Stimulated activated CD4-positive, alpha-beta T cell treated with anti-CD3 and anti-CD28 coated beads, TNF-alpha, amount 100 ng/mL, for 1 hour (primary cell): ENCODE measurements around the gene AKT1.
"Not testable (repeated sequence)": the region's sequence is repeated elsewhere in the genome, so short reads cannot be mapped to it uniquely, and the experiment has no call there.

Experiments
- DNase-seq, 3 donors: peaks; one replicate each; pipeline ENCODE4 v3.0.0-alpha.2; 2020; ENCODE audit warnings: low read depth in 3 of 3, low spot score in 1 of 3

AKT1 gene

DNA sequence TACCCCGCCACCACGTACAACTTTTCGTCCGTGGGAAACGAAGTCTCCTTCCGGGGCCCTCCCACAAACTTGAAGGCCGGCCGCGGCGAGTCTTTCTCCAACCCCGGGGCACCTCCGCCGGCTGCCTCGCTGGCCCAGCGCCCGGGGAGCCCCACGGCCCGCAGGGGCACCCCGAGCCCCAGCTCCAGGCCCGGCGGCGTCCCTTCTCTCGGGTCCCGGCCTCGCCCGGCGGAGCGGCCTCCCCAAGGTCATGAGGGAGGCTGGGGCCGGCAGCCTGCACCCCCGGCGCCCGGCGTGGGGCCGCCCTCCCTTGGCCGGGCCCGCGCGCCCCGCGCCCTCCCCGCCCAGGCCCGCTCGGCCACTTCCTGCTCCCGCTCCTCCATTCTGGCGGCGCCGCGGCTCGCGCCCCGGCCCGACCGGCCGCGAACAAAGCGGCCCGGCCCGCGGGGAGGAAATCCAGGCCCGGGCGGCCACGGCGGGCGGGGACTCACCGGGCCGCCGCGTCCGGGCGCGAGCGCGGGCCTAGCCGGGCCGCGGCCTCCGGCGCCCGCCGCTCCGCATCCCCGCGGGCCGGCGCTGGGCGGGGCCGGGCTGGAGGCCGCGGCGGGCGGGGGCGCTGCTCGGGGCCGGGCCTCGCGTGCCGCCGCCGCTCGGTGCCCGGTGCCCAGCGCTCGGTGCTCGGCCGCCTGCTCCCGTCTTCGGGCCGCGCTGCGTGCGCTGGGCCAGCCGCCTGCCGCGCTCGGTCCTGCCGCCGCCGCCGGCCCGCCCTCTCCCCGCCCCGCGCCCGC lies at the start of gene AKT1:
TSS of gene AKT1 (minus strand) at position 756 of the 788 bp plus-strand sequence. CDS start 3,105 bp downstream, outside the sequence.
- no peak for DNase-seq

DNA sequence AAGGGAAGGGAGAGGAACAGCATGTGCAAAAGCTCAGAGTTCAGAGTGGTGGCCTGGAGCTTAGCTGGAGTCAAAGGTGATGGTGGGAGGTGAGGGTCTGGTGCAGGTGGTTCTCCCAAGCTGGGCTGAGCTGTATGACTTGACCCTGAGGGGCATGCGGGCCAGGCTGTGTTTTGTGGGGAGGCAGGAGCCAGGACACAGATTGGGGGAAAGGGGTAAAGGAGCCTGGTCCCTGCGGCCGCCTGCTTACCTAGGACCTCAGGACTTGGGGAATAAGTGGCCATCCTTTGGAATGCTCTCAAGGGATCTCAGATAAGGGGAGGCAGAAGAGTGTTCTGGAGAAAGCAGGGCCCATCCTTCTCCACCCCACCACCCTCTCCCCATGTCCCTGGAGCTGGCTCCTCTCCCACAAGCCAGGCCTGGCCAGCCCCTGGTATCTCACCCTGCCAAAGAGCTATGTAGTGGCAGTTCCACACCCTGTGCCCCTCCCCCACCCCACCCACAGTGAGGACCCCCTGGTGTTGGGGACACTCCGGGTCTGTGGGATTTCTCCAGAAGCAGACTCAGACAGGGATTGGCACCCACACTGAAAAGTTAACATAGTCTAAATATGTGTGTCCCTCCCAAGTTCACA lies 49.6 kb upstream of the AKT1 start:
- no peak for DNase-seq

- DNase-seq: no peak
Observed at GRCh38 chr14:104844306-104845032, 48.9 kb upstream of the AKT1 start.

DNA sequence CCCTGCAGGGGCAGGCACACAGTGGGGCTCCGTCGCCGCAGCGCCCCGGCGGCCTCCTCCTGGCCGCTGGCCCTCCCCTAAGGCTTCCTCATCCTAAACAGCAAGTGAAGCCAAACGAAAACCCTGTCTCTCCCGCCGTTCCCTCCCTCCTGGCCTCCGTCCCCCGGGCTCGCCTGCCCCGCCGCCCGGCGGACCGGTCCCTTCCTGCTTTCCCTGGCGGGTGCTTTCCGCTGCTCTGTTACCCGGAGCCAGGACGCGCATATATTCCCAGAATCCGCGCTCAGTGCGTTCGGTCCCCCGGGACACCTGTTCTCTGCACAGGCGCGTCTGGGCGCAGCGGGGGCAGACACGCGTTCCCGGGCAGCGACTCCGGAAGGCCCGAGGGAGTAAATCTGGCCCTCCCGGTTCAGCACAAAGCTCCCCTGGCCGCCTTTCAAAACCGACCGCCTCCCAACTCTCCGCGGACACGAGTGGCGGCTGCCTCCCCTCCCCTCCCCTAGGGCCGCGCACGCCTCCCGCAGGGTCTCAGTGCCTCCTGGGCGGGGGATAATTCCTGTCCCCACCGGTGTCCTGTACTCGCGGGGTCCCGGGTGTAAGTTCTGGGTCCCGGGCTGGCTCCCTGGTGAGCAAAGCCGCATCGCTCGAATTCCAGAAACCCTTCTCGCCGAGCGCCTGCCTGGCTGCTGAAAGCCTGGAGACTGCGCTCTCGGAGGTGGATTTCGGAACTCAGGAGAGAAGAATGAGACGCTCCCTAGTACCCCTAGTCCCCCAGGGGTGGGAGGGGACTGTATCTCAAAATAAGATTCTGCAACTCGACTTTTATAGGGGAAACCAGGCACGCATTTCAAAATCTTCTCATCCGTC lies 48.1 kb upstream of the AKT1 start:
- no peak for DNase-seq

DNA sequence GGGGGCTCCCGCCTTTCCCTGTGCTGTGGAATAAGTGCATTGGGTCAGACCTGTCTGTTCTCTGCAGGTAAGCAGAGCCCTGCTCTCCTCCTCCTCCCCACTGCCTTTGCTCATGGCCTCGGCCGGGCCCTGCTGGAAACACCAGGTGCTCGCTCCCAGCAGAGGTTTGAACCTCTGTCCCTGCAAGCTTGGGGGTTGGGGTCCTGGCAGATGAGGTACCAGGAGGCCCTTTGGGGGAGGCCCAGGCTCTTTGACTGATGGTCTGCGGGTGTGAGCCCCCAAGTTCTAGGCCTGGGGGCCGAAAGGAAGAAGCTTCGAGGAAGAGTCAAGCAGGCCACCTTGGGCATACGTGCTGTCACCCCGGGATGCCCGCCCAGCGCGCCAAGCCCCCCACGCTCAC lies 47.5 kb upstream of the AKT1 start:
- no peak for DNase-seq

DNA sequence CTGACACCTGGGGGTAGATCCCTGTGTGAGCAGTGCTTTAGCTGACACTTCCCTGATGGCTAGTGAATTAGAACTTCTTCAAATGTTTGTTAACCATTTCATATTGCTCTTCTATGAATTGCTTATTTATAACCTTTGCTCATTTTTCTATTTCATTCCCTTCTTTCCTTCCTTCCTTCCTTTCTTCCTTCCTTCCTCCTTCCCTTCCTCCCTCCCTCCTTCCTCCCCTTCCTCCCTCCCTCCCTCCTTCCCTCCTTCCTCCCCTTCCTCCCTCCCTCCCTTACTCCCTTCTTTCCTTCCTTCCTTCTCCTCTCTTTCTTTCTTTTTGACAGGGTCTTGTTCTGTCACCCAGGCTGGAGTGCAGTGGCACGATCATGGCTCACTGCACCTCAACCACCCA lies 46.2 kb upstream of the AKT1 start:
- no peak for DNase-seq

DNA sequence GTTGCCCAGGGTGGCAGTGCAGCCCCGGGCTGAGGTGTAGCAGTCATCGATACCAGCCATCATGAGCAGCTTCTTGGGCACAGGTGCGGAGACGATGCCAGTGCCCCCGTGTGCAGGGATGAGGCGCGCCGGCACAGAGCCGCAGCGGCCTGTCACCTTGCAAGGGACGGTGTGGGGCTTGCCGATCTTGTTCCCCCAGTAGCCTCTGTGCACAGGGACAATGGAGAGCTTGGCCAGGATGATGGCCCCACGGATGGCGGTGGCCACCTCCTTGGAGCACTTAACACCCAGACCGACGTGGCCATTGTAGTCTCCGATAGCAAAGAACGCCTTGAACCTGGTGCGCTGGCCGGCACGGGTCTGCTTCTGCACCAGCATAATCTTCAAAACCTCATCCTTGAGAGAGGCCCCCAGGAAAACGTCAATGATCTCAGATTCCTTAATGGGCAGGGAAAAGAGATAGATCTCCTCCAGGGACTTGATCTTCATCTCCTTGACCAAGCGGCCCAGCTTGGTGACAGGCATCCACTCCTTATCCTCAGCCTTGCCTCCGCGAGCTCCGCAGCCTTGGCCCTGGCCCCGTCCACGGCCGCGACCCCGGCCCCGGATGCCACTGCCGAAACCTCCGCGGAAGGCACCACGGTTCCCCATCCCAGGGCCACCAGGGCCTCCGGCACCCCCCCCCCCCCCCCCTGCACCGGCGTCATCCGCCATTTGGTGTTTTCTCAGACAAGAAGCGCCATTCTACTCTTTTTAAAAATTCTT lies 40.8 kb upstream of the AKT1 start:
- DNase-seq: not testable (repeated sequence)

DNA sequence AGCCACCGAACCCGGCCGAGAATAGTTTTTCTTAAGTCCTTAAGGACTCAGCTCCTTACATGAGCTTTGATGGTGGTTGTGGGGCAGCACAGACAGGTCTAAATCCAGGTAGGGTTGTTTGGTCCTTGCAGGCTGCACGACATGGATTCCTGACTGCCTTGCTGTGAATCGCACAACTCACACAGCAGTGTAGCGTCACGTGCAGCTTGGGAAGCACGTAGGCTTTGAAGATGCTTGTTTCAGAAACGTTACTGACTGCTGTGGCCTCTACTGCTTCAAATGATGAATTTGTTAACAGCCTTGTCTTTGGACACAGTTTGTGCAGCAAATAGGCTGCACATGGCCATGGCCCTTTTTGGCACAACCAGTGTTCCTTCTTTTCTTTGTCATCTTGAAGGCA lies 35.2 kb upstream of the AKT1 start:
- DNase-seq: no peak

GRCh38 chr14:104827177-104828055 lies 31.9 kb upstream of the AKT1 start:
- peak in 2 of 3 donors; percentile 18 to 35 for DNase-seq

DNA sequence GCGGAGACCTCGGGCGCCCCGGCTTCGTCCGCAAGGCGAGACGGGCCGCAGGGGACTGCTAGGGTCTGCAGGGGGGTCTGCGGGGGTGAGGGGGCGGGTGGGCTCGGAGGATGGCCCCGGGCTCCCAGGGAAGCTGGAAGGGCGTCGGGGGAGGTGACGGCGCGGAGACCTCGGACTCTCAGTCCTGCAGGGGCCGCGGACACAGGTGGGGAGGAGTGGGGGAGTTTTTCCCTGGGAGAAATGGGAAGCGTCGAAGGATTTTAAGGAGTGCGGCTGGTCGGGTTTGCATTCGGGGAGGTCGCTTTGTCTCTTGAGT lies 31.3 kb upstream of the AKT1 start:
- DNase-seq: no peak

DNA sequence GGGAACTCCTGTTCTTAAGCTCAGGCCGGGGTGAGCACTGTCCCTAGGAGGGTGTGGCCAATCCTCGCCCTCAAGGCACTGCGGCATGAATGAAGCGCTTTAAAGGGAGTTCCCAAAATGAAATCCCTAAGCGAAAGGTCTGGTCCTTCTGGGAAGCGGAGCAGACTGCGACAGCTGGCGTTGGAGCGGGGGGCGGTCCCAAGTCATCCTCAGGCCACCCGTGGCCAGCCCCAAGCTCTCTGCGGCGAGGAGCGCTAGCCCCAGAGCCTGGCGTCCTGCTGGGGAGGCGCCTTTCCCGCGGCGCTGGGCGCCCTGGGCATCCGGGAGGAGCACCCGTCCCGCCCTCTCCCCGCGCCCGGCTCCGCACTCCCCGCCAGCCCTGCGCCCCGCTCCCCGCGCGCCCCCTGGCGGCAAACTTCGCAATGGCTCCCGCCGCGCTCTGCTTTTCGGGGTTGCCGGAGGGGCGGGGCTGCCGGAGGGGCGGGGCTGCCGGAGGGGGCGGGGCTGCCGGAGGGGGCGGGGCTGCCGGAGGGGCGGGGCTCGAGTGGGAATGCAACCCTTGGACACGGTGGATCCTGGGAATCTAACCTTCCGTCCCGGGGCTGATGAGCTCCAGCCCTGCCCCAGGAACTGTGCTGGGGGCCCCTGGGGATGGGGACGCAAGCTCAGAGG lies 30.8 kb upstream of the AKT1 start:
- DNase-seq: peak; percentile 86 to 98 (median 91)

GRCh38 chr14:104824353-104824997 lies 28.9 kb upstream of the AKT1 start:
- no peak for DNase-seq

DNA sequence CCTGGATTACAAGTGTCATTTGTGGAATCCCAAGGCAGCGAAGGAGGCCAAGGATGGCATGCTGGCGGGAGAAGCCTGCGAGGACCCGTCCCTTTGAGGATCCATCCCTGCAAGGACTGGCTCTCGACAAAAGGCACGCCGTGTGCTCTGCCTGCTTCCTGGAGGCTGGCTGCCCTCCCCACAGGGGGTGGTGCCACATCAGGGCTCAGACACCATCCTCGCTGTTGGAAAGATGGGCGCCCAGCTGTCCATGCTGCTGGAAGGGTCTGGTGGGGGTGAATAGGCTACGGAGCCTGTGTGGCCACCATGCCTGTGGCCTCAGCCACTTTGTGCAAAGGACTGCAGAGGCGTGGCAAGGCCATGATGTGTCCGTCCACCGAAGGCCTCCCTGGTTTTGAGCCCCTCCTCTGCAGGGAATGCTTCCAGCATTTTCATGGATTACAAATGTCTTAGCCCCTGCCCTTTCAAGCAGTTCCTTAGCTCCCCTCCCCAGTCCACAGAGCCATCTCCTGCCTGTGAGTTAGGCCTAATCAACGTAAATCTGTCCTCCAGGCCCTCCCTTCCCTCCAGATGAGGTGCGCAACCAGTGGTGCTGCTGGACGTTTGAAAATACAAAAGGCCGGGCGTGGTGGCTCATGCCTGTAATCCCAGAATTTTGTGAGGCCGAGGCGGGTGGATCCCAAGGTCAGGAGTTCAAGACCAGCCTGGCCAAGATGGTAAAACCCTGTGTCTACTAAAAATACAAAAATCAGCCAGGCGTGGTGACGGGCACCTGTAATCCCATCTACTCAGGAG lies 27.5 kb upstream of the AKT1 start:
- no peak for DNase-seq

- no peak for DNase-seq
Observed at GRCh38 chr14:104821971-104822608, 26.5 kb upstream of the AKT1 start.

GRCh38 chr14:104821229-104821945 lies 25.8 kb upstream of the AKT1 start:
- DNase-seq: no peak

GRCh38 chr14:104820669-104821228 lies 25.2 kb upstream of the AKT1 start:
- no peak for DNase-seq
